ENCODE data around the gene CTU1. TPM values are rescaled to one million over a fixed set of nuclear protein-coding genes. Genes with fewer than 3 reads are reported as not detected.

The CTU1 gene
- total RNA-seq, 1 experiment from 2014 or later: 20.7 TPM

GRCh38 chr19:51116736-51117286 lies 8.6 kb upstream of the CTU1 start:
- no peak for DNase-seq (ENCODE audit: low read depth)
- in situ Hi-C loops (cut with HindIII; ENCODE audit: low pct_unique_long_range_greater_than_20kb, low sequenced_read_pairs): no loop called here

- in situ Hi-C loops (cut with HindIII; ENCODE audit: low pct_unique_long_range_greater_than_20kb, low sequenced_read_pairs): no loop called here
- no peak for DNase-seq (ENCODE audit: low read depth)
Measured at GRCh38 chr19:51114087-51114729, 6.0 kb upstream of the CTU1 start.

- in situ Hi-C loops (cut with HindIII; ENCODE audit: low pct_unique_long_range_greater_than_20kb, low sequenced_read_pairs): no loop called here
- no peak for DNase-seq (ENCODE audit: low read depth)
Measured at GRCh38 chr19:51111606-51112005, 3.4 kb upstream of the CTU1 start.

- no peak for DNase-seq (ENCODE audit: low read depth)
- in situ Hi-C loops (cut with HindIII; ENCODE audit: low pct_unique_long_range_greater_than_20kb, low sequenced_read_pairs): no loop called here
Measured at GRCh38 chr19:51110666-51110971, 2.4 kb upstream of the CTU1 start.

- in situ Hi-C loops (cut with HindIII; ENCODE audit: low pct_unique_long_range_greater_than_20kb, low sequenced_read_pairs): no loop called here
- no peak for DNase-seq (ENCODE audit: low read depth)
Measured at GRCh38 chr19:51108805-51109146, 567 bp upstream of the CTU1 start.

GRCh38 chr19:51107406-51108065 lies 673 bp downstream of the CTU1 start:
- DNase-seq (ENCODE audit: low read depth): no peak
- in situ Hi-C loops (cut with HindIII; ENCODE audit: low pct_unique_long_range_greater_than_20kb, low sequenced_read_pairs): no loop called here

GRCh38 chr19:51103926-51104341 lies 4.3 kb downstream of the CTU1 start:
- DNase-seq (ENCODE audit: low read depth): no peak
- in situ Hi-C loops (cut with HindIII; ENCODE audit: low pct_unique_long_range_greater_than_20kb, low sequenced_read_pairs): no loop called here

- in situ Hi-C loops (cut with HindIII; ENCODE audit: low pct_unique_long_range_greater_than_20kb, low sequenced_read_pairs): no loop called here
- no peak for DNase-seq (ENCODE audit: low read depth)
Measured at GRCh38 chr19:51102991-51103390, 5.2 kb downstream of the CTU1 start.

- no peak for DNase-seq (ENCODE audit: low read depth)
- in situ Hi-C loops (cut with HindIII; ENCODE audit: low pct_unique_long_range_greater_than_20kb, low sequenced_read_pairs): no loop called here
Measured at GRCh38 chr19:51101171-51101865, 6.9 kb downstream of the CTU1 start.

- in situ Hi-C loops (cut with HindIII; ENCODE audit: low pct_unique_long_range_greater_than_20kb, low sequenced_read_pairs): no loop called here
- no peak for DNase-seq (ENCODE audit: low read depth)
Measured at GRCh38 chr19:51100601-51101000, 7.6 kb downstream of the CTU1 start.

GRCh38 chr19:51099047-51099382 lies 9.2 kb downstream of the CTU1 start:
- no peak for DNase-seq (ENCODE audit: low read depth)
- in situ Hi-C loops (cut with HindIII; ENCODE audit: low pct_unique_long_range_greater_than_20kb, low sequenced_read_pairs): no loop called here

GRCh38 chr19:51098365-51099046 lies 9.7 kb downstream of the CTU1 start:
- in situ Hi-C loops (cut with HindIII; ENCODE audit: low pct_unique_long_range_greater_than_20kb, low sequenced_read_pairs): no loop called here
- no peak for DNase-seq (ENCODE audit: low read depth)

GRCh38 chr19:51097796-51098195 lies 10.4 kb downstream of the CTU1 start:
- no peak for DNase-seq (ENCODE audit: low read depth)
- in situ Hi-C loops (cut with HindIII; ENCODE audit: low pct_unique_long_range_greater_than_20kb, low sequenced_read_pairs): no loop called here

GRCh38 chr19:51097166-51097738 lies 11.0 kb downstream of the CTU1 start:
- in situ Hi-C loops (cut with HindIII; ENCODE audit: low pct_unique_long_range_greater_than_20kb, low sequenced_read_pairs): no loop called here
- peak; percentile 30 for DNase-seq (ENCODE audit: low read depth)

GRCh38 chr19:51096473-51097165 lies 11.6 kb downstream of the CTU1 start:
- no peak for DNase-seq (ENCODE audit: low read depth)
- in situ Hi-C loops (cut with HindIII; ENCODE audit: low pct_unique_long_range_greater_than_20kb, low sequenced_read_pairs): no loop called here

- in situ Hi-C loops (cut with HindIII; ENCODE audit: low pct_unique_long_range_greater_than_20kb, low sequenced_read_pairs): no loop called here
- DNase-seq (ENCODE audit: low read depth): peak; percentile 34
Measured at GRCh38 chr19:51094696-51095279, 13.4 kb downstream of the CTU1 start.

GRCh38 chr19:51093510-51094345 lies 14.5 kb downstream of the CTU1 start:
- DNase-seq (ENCODE audit: low read depth): no peak
- in situ Hi-C loops (cut with HindIII; ENCODE audit: low pct_unique_long_range_greater_than_20kb, low sequenced_read_pairs): no loop called here
